HG03135 (cell line): ENCODE results near the gene NTMT1.

Experiments
- ATAC-seq: cut with Tn5 transposase; IDR thresholded peaks from one replicate; pipeline ENCODE4 v1.9.1; 2021; ENCODE audit warnings: mild to moderate bottlenecking, moderate library complexity; ENCODE audit not compliant: unreplicated experiment

The NTMT1 gene

GRCh38 chr9:129673602-129674001, 47.6 kb downstream of the NTMT1 start:
- ATAC-seq = no peak

- ATAC-seq = no peak
Observed at GRCh38 chr9:129674229-129674628, 48.3 kb downstream of the NTMT1 start.

DNA sequence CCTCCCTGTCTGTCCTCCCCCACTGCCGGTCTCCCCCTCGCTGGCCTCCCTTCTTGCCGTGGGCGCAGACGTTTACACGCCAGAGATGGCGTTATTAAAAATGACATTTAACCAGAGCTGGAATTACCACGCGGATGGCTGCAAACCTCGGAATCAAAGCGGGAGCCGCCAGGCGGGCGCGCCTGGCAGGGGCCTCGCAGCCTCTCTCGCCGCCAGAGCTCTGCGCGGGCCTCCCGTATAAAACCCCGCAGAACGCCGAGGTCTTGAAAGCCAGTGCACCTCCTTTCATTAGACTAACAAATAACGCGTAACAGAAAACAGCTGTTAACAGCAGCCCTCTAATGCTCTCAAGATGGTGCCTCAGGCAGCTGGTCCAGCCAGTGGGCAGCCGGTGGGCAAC, 49.7 kb downstream of the NTMT1 start:
- no peak for ATAC-seq

DNA sequence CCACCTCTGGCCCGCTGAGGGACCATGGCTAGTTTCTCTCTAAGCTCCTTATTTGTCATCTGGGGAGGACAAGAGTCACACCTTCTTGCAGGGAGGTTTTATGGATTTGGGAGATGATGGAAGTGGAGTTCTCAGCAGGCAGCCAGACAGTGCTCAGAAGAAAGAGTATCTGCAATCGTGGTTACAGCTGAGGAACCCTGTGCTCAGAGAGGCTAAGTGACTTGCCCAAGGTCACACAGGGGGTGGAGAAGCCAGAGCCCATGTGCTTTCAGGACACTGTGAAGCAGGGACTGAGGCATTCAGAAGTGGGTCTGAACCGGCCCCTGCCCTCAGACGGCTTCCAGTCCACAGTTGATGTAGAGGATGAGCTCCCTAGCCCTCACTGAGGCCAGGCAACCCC, 50.3 kb downstream of the NTMT1 start:
- ATAC-seq = no peak

DNA sequence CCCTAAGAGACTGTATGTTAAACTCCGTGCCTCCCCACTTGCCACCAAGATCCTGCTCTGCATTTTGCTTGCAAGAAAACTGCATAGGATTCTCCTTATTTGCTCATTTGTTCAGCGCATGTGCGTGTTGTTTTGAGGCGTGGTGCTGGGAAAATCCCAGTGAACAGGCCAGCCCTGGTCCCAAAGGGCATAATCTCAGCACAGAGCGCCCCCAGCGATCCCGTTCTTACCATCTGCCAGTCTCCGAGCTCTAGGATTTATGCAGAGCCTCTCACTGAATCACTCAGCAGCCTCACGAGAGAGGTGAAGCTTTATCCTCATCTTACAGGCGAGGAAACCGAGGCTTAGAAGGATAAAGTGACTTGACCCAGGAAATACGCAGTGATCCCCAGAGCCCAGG, 51.0 kb downstream of the NTMT1 start:
- no peak for ATAC-seq

DNA sequence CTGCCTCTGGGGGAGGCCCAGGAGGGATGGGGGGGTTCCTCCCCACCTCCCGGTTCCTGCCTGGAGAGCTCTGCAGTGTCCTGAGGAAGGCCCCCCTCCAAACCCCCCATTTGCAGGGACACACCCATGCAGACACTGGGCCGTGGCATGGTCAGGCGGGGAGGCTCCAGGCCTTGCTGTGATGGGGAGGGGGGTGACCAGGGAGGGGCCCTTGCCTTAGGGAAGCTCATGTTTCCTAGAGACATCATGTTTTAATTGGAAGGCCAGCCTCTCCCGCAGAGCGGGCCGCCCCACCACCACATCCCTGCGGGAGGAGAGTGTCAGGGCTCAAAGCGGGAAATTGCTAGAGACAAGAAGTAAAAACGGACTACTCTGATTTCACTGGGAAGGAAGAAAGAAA, 51.5 kb downstream of the NTMT1 start:
- ATAC-seq = no peak

- ATAC-seq = no peak
Observed at GRCh38 chr9:129678844-129679243, 52.9 kb downstream of the NTMT1 start.

DNA sequence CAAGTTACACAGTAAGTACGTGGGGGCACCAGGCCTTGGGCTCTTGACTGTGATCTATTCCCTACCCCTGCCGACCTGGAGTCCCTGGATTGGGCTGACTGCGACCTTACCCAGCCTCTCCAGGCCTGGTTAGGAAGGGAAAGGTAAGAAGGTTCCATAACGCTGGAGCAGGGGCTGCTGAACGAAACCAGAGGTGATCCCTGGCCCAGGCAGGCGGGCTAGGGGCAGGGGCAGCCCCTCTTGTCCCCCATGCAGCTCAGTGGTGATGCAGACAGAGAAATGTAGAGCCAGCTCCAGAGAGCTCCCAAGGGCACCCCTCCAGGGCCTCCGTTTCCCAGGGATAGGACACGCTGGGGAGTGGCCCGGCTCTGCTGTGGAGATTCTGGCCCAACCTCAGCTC, 53.6 kb downstream of the NTMT1 start:
- ATAC-seq = no peak

DNA sequence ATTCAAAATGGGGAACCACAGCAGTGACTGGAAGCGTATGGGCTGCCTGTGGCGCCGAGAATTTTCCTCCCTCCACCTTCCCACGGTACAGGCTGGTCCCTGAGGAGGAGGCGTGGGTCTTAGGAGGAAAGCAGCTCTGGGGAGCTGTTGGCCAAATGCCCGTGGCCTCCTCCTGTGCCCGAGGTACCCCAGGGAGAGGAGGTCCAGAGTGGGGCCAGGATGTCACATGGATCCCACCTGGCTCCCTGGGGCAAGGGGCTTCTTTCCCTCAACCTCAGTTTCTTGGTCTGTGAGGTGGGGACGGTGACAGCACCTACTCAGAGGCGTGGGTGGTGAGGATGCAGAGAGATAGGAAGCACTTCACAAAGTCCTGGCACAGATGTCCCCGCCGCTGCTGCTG, 56.0 kb downstream of the NTMT1 start:
- ATAC-seq = no peak

- ATAC-seq = no peak
Observed at GRCh38 chr9:129682381-129682780, 56.4 kb downstream of the NTMT1 start.

DNA sequence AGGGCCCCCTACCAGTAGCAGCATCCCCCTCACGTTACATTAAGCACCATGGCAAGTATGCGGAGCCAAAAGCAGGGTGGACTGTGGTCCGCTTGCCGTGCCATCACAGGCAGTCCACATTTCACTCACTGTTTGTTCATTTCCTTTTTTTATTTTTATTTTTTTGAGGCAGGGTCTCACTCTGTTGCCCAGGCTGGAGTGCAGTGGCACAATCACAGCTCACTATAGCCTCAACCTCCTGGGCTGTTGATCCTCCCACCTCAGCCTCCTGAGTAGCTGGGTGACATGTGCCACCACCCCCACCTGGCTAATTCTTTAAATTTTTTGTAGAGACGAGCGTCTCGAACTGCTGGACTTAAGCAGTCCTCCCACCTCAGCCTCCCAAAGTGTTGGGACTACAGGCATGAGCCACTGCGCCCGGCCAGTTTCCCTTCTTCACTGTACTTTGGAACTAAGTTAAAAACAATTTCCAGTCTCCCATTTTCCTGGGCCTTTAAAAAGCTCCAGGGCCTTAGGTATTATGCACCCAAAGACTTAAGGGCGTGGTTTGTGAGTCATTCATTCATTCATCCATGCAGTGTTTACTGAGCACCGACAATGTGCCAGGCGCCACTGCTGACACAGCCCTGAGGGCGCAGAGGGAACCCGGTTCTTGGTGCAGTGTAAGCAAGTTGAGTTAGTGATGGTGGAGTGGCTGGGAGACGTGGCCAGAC, 59.4 kb downstream of the NTMT1 start:
- ATAC-seq = no peak
